Uterus (tissue), 2 donors: Measurements from ENCODE around the gene PTPRG.

Experiments
- POLR2A ChIP-seq, 2 donors: fragments of 450-650 bp; IDR thresholded peaks; one replicate each; pipeline ENCODE4 v1.6.1; 2016; ENCODE audit warnings: antibody characterized with exemption in 2 of 2, mild to moderate bottlenecking in 1 of 2, moderate library complexity in 1 of 2
- TF ChIP-seq, protein P1 (sequence below), 4 experiments: fragments of 200-600 bp in 2 of 4; fragments of 450-650 bp in 2 of 4; sonication (generic) in 2 of 4; IDR thresholded peaks; one replicate each; pipeline ENCODE4 v1.5.1; 2016 to 2019; ENCODE audit warnings: antibody characterized with exemption in 4 of 4, mild to moderate bottlenecking in 2 of 4, moderate library complexity in 1 of 4

DNA sequence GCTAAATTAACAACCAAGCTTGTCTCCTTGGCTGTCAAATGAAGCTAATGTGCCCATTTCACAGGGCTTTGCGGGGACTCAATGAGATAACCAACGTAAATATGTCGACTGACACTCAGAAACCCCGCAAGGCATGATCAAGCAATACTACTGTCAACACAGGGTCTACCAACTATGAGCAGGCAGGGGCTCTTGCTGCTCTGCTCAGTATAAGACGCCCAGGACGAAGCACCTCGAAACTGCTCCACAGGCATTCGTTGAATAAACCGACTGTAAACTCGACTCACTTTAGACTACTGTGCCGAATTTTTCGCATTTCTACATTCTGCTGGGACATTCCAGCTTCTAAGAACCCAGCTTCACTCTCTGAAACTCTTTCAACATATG, 757.0 kb downstream of the PTPRG start:
- TF ChIP-seq POLR2A (IDR thresholded peaks at IDR 0.05), result no peak
- TF ChIP-seq, protein P1, sequence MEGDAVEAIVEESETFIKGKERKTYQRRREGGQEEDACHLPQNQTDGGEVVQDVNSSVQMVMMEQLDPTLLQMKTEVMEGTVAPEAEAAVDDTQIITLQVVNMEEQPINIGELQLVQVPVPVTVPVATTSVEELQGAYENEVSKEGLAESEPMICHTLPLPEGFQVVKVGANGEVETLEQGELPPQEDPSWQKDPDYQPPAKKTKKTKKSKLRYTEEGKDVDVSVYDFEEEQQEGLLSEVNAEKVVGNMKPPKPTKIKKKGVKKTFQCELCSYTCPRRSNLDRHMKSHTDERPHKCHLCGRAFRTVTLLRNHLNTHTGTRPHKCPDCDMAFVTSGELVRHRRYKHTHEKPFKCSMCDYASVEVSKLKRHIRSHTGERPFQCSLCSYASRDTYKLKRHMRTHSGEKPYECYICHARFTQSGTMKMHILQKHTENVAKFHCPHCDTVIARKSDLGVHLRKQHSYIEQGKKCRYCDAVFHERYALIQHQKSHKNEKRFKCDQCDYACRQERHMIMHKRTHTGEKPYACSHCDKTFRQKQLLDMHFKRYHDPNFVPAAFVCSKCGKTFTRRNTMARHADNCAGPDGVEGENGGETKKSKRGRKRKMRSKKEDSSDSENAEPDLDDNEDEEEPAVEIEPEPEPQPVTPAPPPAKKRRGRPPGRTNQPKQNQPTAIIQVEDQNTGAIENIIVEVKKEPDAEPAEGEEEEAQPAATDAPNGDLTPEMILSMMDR (IDR thresholded peaks at IDR 0.05), result no peak
